Chondrocyte (in vitro differentiated cells): ENCODE measurements around the gene ZNF606. TPM values are rescaled to one million over a fixed set of nuclear protein-coding genes. Genes with fewer than 3 reads are reported as not detected.

Experiments
- DNase-seq: peaks from one replicate; pipeline ENCODE4 v3.0.0; 2021; ENCODE audit warnings: mixed read lengths, low spot score
- H3K27ac Mint-ChIP-seq: one replicate; pipeline ENCODE4 v1.8.0; 2021; ENCODE audit warnings: mild to moderate bottlenecking, moderate library complexity, mixed read lengths; ENCODE audit not compliant: unreplicated experiment
- H3K27me3 Mint-ChIP-seq: 2 replicates; pipeline ENCODE4 v1.8.0; 2021; ENCODE audit warnings: low read depth, mixed read lengths
- H3K36me3 Mint-ChIP-seq: 2 replicates; pipeline ENCODE4 v1.8.0; 2021; ENCODE audit warnings: low read depth, mixed read lengths
- H3K4me1 Mint-ChIP-seq: 2 replicates; pipeline ENCODE4 v1.8.0; 2021; ENCODE audit warnings: low read depth, mild to moderate bottlenecking, mixed read lengths
- H3K4me3 Mint-ChIP-seq: one replicate; pipeline ENCODE4 v1.8.0; 2021; ENCODE audit warnings: mild to moderate bottlenecking, moderate library complexity, mixed read lengths; ENCODE audit not compliant: unreplicated experiment
- H3K9me3 Mint-ChIP-seq: 2 replicates; pipeline ENCODE4 v1.8.0; 2021; ENCODE audit warnings: low read depth, mixed read lengths
- total RNA-seq: library from RNA; stranded (reverse); gene quantifications from 3 replicates; pipeline ENCODE4 v1.2.1, GENCODE V29; 2021
- TF ChIP-seq, protein P1 (sequence below): fragments of 200-600 bp; sonication (generic); IDR thresholded peaks from 2 replicates; pipeline ENCODE4 v1.5.0; 2021; ENCODE audit warnings: antibody characterized with exemption, mild to moderate bottlenecking, moderate library complexity

ZNF606 gene
- total RNA-seq, 1 donor from 2014 or later, result 11.4 TPM

DNA sequence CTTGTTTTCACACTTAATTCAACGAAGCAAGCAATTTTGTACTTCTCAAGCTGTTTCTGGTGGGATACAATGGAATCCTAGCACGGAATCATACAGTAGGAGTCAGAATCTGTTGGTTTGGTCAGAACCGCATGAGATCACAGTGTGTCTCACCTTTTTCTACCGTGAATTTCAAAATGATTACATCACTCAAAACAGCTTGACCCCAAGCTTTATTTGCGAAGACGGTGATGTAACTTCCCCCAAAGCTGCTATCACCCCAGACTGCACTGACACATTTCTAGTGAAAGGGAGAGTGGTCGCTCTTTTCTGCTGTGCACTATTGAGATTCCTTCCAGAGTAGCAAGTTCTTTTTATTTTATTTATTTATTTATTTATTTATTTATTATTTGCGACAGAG, 37.9 kb downstream of the ZNF606 start:
- peaks cover 36% of the 10 kb centered on the region for H3K36me3 Mint-ChIP-seq
- no peak overlapping the region for H3K4me3 Mint-ChIP-seq
- H3K27me3 Mint-ChIP-seq, result no peaks in the 10 kb centered on the region
- DNase-seq, result no peak
- no peaks in the 10 kb centered on the region for H3K4me1 Mint-ChIP-seq
- peaks cover 47% of the 10 kb centered on the region for H3K9me3 Mint-ChIP-seq
- TF ChIP-seq, protein P1, sequence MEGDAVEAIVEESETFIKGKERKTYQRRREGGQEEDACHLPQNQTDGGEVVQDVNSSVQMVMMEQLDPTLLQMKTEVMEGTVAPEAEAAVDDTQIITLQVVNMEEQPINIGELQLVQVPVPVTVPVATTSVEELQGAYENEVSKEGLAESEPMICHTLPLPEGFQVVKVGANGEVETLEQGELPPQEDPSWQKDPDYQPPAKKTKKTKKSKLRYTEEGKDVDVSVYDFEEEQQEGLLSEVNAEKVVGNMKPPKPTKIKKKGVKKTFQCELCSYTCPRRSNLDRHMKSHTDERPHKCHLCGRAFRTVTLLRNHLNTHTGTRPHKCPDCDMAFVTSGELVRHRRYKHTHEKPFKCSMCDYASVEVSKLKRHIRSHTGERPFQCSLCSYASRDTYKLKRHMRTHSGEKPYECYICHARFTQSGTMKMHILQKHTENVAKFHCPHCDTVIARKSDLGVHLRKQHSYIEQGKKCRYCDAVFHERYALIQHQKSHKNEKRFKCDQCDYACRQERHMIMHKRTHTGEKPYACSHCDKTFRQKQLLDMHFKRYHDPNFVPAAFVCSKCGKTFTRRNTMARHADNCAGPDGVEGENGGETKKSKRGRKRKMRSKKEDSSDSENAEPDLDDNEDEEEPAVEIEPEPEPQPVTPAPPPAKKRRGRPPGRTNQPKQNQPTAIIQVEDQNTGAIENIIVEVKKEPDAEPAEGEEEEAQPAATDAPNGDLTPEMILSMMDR, result no peak
- no peak overlapping the region for H3K27ac Mint-ChIP-seq

DNA sequence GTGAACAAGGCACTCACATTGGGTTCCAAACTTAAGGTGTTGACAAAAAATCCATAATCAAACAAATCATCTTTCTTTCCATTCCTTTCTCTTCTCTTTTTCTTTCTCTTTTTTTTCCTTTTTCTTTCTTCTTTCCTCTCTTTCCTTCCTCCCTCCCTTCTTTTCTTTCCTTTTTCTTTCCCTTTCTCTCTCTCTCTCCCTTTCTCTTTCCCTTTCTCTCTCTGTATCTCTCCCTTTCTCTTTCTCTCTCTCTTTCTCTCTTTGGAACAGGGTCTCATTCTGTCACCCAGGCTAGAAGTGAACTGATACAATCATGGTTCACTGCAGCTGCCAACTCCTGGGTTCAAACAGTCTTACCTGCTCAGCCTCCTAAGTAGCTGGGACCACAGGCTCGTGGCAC, 40.8 kb downstream of the ZNF606 start:
- Mint-ChIP-seq H3K36me3 (peaks cover 33% of the 10 kb centered on the region), H3K4me3 (no peak overlapping the region), H3K27ac (no peak overlapping the region), H3K27me3 (no peaks in the 10 kb centered on the region), H3K4me1 (no peaks in the 10 kb centered on the region), H3K9me3 (peaks cover 46% of the 10 kb centered on the region)
- DNase-seq, result no peak
- TF ChIP-seq, protein P1, result no peak

DNA sequence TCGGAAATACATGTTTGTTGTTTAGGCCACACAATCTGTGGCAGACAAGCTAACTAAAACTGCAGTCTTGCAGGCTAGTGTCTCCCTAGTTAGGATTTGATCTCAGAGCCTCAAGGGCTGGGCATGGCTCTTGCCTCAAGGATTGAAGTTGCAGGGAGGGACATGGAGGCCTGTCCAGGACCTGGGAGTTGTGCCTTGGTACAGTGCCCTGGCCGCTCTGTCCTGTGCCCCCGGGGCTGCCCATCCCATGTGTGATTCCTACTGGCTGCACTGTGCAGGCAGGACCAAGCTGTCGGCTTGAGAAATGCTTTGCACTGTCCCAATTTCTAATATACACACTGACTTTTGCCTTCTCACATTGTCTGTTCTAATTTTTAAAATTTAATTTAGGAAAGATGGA, 47.6 kb downstream of the ZNF606 start:
- no peak overlapping the region for H3K4me3 Mint-ChIP-seq

DNA sequence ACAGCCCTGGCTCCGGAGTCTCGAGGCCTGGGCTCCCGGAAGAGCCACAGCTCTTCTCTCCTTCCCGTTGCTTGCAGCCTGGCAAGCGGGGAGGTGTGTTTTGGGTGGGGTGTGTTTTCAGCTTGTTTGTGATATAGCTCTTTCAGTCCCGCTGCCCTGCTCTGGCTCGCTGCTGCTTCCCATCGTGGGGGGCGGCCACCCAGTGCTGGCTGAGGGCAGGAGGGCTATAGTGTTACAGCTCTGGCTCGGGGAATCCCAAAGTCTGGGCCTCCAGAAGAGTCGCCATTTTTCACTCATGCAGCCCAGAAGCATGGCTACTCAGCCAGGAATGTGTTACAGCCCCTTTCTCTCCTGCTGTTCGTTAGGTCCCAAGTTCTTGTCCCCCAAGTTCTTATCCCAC, 52.9 kb downstream of the ZNF606 start:
- DNase-seq, result no peak
- Mint-ChIP-seq H3K27me3 (no peaks in the 10 kb centered on the region), H3K27ac (no peak overlapping the region), H3K9me3 (peaks cover 39% of the 10 kb centered on the region), H3K36me3 (peaks cover 3% of the 10 kb centered on the region), H3K4me3 (no peak overlapping the region), H3K4me1 (peaks cover 18% of the 10 kb centered on the region)
- TF ChIP-seq, protein P1, result no peak

More for the DNA sequence above, 47.6 kb downstream of the ZNF606 start:
- Mint-ChIP-seq H3K9me3 (peaks cover 50% of the 10 kb centered on the region), H3K27ac (no peak overlapping the region), H3K36me3 (peaks cover 9% of the 10 kb centered on the region), H3K4me1 (no peaks in the 10 kb centered on the region), H3K27me3 (no peaks in the 10 kb centered on the region)
- no peak for DNase-seq
- TF ChIP-seq, protein P1, result no peak

DNA sequence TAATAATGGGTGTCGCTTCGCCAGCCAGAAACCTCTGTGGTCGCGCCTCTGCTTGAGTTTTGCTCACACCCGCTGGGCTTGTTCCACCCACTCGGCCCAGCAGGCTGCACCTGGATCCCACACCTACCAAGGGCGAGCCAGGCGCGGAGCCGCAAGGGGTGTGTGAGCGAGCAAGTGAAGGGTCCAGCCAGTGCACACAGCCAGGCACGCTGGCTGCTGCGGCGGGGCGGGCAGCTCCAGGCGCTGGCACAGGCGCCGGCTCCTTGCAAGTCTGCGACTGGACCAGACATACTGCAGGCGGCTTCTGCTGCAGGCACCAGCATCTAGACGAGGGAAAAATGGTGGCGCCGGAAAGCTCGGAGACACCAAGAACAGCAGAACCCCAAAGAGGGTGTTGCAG, 53.3 kb downstream of the ZNF606 start:
- peaks cover 18% of the 10 kb centered on the region for H3K4me1 Mint-ChIP-seq
- no peaks in the 10 kb centered on the region for H3K27me3 Mint-ChIP-seq
- DNase-seq, result no peak
- H3K9me3 Mint-ChIP-seq, result peaks cover 36% of the 10 kb centered on the region
- no peak overlapping the region for H3K27ac Mint-ChIP-seq
- H3K36me3 Mint-ChIP-seq, result peaks cover 6% of the 10 kb centered on the region
- H3K4me3 Mint-ChIP-seq, result no peak overlapping the region
- TF ChIP-seq, protein P1, result no peak
